ENCODE results near the gene TMEM80. TPM values are rescaled to one million over a fixed set of nuclear protein-coding genes. Genes with fewer than 3 reads are reported as not detected.

The TMEM80 gene
- polyA plus RNA-seq, 3 donors, result 31.0 to 38.4 (median 33.2) TPM

DNA sequence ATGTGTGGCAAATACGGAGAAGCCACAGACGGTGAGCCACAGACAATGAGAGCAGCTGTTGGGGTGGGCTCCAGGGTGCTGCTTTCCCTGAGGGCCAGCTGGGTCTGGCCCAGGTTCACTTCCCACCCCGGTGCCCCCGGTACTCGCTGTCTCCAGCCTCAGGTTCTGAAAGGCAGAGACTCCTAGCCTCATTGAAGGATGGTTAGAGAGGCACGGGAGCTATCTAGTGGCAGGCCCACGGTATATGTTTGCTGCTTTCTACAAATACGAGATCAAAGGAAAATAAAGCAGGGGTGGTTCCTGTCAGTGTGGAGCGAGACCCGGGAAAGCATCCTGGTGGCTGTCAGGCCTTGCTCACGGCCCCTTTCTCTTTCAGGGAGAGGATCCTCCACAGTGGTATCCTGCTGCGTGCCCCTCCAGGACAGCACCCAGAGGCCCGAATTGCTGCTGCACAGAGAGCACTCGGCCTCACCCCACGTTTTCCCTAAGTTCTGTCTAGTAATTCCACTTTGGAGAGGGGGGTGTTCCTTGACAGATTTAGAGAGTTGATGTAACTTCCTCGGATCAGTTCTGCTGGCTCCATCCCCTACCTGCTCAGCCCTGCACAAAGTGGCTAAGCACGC lies 3.0 kb downstream of the TMEM80 start:
- DNase-seq (ENCODE audit: low read depth in 3 of 3, low spot score in 2 of 3), result no peak

DNA sequence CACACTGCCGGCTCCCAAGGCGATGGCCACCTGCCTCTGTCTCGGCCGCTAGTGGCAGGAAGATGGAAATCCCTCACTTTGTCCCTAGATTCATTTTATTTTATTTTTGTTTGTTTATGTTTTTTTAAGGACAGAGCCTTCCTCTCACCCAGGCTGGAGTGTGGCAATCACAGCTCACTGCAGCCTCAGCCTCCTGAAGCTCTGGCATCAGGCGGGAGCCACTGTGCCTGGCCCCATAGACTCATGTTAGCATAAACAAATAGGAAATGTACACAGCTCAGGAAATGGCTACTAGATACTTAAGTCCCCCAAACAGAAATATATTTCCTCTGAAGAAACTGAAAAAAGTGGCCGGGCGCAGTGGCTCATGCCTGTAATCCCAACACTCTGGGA lies 3.5 kb downstream of the TMEM80 start:
- no peak for DNase-seq (ENCODE audit: low read depth in 3 of 3, low spot score in 2 of 3)

DNA sequence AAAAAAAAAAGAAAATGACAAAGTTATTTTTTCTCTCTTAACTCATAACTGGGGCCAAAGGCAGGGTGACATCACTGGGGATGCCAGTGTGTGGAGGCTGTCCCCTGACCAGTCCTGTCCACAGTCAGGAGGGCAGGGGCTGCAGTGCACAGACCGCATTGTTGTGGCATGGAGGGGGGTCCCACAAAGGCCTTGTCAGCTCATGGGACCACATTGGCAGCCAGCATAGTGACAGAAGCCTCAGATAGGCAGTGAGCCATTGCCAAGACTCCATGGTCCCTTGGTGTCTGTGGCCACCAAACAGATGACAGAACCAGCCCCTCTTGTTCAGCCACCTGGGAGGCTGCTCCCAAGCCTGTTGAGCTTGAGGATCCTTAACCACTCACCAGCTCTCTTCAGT lies 4.1 kb downstream of the TMEM80 start:
- DNase-seq (ENCODE audit: low read depth in 3 of 3, low spot score in 2 of 3), result no peak

DNA sequence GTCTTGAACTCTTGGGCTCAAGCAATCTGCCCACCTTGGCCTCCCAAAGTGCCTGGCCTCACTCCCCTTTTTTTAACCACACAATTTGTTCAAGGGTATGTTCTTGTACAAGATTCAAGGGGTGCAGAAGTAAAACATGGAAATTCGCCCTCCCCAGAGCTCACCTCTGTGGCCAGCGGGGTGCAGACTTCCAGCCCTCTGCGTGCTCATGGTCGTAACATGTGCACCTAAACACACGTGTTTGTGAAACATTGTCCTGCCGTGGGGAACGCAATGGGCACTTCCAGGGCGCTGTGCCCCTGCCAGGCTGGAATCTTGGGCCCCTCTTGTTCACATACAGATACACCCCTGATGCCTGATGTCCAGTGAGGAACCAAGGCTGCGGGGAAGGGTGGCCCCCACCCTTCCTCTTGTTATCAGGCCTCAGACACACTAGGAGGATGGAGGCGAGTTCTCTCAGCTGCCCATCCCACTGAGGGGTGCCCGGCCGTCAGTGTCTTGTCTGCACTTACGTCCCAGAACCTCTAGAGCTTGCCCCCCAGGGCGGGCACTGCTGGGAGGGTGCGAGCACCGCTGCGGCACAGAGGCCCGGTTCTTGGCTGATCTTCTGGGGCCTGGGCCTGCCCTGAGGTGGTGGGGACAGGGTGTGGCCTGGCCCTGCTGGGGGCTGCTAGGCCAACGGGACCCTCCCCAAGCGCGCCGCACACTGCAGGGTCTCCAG lies 6.3 kb downstream of the TMEM80 start:
- no peak for DNase-seq (ENCODE audit: low read depth in 3 of 3, low spot score in 2 of 3)

DNA sequence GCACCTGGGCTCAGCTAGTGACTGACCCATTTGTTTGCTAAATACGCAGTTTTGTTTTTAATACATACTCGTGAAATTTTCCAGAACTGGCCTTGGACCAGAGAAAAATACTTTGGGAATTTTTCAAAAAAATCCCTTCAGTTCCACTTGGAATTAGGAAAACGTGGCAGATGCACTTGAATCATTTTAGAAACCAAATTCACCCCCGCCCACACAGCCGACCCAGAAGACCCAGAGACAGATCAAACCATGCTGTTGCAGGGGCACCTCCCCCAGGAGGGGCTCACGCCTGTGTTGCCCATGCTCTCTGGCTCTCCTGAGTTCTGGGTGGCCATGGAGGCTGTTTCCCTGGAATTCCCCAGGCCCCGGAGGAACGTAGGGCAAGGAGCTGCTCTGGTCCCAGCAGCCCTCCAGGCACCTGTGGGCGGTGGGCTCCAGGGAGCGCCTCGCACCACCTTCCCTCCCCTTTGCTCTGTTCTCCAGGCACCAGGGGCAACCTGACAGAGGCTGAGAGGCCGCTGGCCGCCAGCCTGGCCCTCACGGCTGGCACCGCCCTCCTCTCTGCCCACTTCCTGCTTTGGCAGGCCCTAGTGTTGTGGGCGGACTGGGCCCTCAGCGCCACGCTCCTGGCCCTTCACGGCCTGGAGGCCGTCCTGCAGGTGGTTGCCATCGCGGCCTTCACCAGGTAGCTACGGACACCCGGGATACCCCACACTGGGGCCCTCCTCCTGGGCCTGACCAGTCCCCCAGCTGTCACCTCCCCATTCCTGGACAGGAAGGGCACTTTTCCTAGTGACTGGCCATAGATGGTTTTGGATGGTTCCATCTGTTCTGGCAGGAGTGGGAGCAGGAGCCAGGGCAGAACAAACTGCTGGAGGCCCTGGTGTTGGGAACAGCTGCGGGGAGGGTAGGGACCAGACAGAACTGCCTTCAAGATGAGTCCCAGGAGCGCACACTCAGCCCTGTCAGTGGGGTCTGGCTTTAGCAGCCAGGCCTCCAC lies 7.1 kb downstream of the TMEM80 start:
- no peak for DNase-seq (ENCODE audit: low read depth in 3 of 3, low spot score in 2 of 3)

DNA sequence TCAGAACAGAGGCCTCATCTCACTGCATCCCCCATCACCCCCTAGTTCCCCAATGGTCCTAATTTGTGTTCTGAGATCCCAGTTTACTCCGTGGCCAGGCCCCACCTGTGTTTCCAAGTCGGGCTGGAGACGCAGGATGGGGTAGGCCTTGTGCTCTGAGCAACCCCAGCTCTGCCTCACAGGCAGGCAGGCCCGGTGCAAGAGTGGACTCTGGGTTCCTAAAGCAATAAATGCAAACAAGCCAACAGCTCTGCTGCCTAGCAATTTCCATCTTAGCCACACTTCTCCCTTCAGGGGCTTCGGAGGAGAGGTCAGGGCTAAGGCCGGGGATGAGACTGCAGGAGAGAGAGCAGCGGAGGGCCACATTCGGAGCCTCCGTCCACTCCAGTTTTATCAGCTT lies 7.9 kb downstream of the TMEM80 start:
- DNase-seq (ENCODE audit: low read depth in 3 of 3, low spot score in 2 of 3), result no peak

DNA sequence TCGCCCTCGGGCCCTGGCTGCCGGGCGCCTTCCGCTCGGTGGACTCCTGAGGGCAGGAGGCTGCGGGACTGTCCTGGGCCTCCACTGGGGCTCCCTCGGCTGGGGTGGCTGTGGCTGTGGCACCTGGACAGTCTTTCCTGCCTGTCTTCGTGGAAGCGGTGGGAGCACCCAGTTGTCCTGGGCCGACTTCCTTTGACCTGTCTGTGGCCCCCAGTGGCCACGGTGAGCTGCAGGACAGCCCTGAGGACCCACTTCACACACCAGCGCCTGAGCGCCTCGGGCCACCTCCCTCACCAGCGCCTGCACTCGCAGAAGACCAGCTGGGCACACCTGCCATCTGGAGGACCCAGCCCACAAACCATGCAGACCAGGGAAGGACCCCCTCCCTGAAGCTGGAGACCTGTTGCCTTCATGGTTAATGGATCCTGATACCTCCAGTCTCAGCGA lies 8.6 kb downstream of the TMEM80 start:
- no peak for DNase-seq (ENCODE audit: low read depth in 3 of 3, low spot score in 2 of 3)

DNA sequence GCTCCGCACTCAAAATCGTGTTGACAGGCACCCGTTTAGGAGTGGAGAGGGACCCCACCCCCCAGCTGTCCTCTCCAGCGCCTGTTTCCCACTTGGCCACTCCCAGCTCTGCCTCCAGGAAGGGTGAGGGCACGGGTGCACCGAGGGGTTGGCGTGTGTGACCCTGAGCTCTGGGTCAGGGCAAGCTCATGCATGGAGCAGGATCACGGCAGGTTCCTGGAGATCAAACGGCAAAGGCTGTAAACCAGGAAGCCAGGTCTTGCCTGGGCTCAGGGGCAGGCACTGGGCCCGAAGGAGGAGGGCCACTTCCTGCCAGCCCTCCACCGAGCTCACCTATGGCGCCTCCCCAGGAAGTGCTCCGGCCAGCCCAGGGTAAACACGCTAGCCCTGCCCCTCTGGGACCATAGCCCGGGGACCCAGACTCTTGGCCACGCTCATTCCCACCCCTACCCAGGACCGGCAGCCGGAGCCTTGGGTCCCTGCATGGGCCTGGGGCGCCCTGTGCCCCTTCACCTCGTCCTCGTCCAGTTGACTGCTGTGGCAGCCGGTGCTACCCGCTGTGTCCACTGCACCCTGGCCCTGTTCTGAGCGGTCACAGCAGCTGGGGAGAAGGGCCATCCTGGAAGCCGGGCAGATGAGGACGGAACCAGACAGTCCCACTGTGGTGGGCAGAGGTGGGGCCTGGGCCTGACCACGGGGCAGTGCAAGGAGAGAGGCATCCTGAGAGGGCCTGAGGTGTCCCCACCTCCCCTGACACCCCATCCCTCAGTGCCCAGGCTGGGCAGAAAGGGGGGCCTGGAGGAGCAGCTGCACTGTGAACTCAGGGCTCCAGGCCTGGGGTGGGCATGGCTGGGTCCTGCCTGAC lies 9.4 kb downstream of the TMEM80 start:
- DNase-seq (ENCODE audit: low read depth in 3 of 3, low spot score in 2 of 3), result no peak

DNA sequence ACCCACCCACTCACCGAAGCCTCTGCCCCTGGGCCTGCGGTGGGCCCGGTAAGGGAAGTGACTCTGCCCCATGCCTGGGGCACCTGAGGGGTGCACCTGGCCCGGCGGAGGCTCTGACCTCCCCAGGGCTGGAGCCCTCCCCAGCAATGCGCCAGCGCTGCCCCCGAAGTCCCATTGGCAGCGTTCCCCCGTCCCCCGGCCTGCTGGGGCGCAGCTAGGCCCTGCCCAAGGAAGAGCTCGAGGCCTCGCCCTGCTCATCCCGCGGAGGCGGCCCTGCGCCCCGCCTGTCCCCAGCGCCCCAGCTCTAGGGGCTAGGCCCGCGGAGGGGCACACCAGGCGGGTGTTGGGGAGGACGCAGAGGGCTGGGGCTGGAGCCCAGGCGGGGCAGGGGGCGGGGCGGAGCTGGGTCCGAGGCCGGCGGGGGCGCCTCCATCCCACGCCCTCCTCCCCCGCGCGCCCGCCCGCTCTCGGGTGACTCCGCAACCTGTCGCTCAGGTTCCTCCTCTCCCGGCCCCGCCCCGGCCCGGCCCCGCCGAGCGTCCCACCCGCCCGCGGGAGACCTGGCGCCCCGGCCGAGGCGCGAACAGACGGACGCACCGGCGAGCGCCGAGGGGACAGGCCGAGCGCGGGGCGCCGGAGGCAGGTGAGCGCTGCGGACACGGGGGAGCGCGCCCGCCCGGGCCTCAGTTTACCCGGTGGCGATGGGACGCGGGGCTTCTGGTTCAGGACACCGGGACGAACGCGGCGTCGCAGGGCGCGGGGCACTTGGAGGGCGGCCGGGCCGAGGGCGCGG lies 10.2 kb downstream of the TMEM80 start, which contains the start of gene EPS8L2:
TSS of gene EPS8L2 (plus strand) at position 586 of the 793 bp plus-strand sequence. CDS start 3,177 bp downstream, outside the sequence.
- DNase-seq (ENCODE audit: low read depth in 3 of 3, low spot score in 2 of 3), result no peak

DNA sequence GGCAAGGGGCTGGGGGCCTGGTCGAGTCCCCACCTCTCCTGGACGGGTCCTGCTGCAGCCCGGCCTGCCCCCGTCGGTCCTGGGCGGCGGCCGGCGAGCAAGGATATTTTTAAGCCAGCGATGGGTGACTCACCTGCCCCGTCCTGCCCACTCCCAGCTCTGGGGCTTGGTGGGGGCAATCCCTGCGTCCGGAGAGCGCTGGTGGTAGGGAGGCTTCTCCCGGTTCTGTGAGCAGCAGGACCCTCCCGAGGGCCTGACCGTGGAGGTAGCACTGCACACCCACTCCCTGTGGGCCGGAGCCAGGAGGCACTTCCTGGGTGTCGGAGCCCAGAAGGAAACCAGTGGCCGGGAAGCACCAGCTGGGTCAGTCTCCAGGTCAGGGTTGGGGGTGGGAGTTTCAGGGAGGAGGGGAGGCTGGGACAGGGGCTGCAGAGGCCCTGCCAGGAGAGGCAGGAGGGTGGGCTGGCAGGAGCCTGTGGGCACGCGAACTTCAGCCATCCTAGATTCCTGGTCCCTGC lies 10.9 kb downstream of the TMEM80 start:
- DNase-seq (ENCODE audit: low read depth in 3 of 3, low spot score in 2 of 3), result no peak

DNA sequence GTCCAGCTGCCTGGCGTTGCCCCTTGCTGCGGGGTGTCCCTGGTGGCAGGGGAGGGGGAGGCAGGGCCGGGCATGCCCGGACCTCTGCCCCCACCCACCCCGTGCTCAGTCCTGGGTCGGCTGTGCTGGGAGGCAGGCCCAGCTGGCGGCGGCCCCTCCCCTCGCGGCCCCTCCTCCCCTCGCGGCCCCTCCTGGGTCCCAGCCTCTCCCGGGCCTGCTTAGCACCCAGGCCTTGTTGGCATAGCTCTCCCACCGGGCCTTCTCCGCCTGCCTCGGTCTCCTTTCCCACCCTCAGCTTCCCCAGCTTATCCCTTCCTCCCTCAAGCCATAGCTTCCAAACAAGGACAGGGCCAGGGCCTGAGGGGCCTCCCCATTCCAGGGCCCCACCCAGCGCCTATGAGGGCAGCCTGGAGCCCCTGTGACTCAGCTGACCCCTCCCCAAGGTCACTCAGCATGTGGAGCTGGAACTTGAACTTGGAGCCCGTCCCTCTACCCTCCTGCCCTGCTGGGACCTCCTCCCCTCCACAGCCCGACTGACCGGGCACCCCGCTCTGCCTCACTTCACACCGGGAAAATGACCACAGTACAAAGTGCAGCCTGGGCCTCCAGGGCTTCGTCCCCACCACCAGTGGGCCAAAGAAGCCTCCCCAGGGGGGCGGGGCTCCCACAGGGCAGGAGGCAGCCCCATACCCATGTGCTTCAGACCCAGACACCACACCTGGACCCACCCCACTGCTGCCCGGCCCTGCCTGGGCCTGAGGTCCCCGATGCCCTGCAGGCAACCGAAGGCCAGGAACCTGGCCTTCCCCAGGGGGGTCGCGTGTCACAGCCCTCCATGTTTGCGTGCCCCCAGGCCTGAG lies 11.6 kb downstream of the TMEM80 start:
- no peak for DNase-seq (ENCODE audit: low read depth in 3 of 3, low spot score in 2 of 3)

DNA sequence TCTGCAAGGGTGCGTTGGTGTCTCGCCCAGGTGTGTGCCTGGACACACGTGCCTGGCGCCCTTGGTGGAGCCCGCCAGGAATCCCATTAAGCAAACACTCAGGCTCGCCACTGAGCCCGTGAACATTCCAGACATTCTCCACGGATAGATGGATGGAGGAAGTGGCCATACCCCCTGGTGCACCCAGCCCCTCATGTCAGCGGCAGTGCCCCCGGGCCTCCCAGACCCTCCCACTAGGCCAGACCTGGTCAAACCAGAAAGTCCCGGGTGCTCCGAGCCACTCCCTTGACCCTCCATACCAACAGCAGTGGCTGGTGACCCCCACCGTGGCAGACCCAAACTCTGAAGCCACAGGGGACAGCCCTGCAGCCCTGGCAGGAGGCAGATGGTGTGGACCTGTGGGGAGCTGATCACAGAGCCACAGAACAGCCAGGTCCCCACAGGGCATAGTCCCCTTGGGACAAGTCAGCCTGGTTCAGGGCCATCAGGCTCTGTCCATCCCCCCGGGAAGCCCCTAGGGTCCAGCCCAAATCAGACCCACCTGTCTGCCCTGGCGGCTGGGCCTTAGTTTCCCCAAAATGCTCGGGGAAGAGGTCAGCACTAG lies 12.3 kb downstream of the TMEM80 start:
- DNase-seq (ENCODE audit: low read depth in 3 of 3, low spot score in 2 of 3), result no peak

DNA sequence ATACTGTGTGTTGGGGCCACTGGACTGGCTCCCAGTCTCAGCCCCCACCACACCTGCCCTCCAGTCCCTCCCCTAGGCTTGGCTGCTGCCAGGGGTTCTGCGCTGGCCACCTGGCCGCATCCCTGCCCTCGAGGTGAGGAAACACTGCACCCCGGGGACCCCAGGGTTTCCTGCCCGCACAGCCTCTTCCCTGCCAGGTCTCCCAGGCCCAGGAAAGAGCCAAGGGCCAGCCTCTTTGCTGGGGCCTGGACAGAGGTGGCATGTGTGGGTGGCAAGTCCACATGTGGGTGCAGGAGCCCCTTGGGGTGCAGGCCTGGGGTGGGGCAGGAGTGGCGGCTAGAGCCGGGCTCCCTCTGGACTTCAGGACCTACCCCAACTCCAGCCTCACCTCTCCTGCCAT lies 12.9 kb downstream of the TMEM80 start:
- no peak for DNase-seq (ENCODE audit: low read depth in 3 of 3, low spot score in 2 of 3)

DNA sequence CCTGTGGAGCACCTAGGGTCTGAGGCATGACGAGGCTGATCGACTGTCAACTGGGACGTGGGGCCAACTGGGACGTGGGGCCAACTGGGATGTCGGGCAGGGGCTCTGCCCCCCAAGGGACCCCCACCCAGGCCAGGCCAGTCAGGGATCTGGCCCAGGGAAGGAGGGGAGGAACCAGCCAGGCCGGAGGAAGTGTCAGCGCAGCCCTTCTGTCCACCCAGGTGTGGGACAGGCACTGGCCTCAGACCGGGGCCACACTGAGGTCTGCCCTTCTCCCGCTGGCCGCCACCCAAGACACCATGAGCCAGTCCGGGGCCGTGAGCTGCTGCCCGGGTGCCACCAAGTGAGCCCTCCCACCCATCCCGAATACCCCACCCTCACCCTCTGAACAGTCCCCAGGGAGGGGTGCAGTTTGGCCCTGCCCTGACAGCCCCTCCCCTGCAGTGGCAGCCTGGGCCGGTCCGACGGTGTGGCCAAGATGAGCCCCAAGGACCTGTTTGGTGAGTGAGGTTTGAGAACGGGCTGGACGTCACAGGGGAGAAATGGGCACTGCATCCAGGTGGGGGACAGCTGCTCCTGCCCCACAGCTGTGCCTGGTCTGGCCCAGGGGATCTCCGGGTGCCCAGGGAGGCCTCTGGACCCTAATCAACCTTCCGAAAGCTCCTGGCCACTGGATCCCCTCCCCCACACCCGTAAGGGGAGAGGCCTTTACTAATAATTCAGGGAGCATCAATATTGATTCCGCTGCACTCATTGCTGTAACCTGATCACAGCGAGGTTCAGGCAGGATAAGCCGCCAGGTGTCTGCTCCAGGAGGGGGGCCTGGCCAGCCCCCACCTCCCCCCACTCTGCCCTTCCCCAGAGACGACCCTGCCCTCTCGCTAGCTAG lies 13.7 kb downstream of the TMEM80 start:
- no peak for DNase-seq (ENCODE audit: low read depth in 3 of 3, low spot score in 2 of 3)

DNA sequence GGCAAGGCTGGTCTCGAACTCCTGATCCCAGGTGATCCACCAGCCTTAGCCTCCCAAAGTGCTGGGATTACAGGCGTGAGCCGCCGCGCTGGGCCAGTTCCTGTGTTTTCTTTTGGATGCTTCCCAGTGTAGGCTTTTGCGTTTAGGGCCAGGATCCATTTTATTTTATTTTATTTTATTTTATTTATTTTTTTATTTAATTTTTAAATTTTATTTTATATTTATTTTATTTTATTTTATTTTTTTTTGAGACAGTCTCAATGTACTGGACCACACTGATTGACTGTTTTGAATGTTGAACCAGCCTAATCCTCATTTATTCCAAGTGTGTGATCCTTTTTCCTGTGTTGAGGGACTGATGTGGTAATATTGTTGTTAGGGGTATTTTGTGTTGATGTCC lies 18.8 kb downstream of the TMEM80 start:
- no peak for DNase-seq (ENCODE audit: low read depth in 3 of 3, low spot score in 2 of 3)

DNA sequence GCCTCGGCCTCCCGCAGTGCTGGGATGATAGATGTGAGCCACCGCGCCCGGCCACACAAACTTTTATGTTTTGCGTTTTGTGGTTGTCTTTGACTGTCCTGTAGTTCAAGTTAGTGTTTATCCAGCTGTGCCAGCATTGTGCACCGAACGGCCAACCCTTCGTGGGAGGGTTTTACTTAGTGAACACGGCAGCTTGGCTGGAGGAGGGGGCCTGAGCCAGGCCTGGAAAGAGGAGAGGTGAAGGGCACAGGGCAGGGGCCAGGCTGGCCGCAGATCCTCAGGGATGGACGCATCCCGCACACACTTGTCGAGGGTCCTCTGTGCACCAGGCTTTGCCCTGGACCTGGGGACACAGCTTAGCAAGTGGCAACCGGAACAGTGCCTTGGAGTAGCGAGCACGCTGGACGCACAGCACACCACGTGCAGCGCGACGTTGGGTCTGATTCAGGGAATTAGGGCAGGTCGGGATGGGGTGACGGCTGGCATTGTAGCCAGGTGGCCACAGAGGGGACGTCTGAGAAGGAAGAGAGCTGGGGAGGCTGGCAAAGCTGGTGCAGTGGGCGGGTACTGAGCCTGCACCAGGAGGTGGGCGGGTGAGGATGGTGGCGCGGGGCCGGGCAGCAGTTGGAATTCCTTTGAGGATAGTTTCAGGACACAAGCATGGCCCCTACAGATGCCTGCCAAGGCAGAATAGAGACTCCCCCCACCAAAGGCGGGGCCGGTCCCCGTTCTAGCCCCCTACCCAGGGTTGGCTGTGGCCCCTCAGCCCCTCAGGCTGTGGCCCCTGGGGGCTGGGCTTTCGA lies 23.8 kb downstream of the TMEM80 start:
- no peak for DNase-seq (ENCODE audit: low read depth in 3 of 3, low spot score in 2 of 3)

Measured in right renal cortex interstitium (tissue), 3 donors.